Erythroblast (primary cell): ENCODE data around the gene MAEA.

ENCODE experiments used
- GATA1 ChIP-seq: IDR thresholded peaks from 2 replicates; pipeline ENCODE4 v1.6.1; 2011; ENCODE audit warnings: low read depth, mild to moderate bottlenecking, control low read depth, low read length, moderate library complexity
- POLR2A ChIP-seq: IDR thresholded peaks from 2 replicates; pipeline ENCODE4 v1.6.1; 2011; ENCODE audit warnings: mild to moderate bottlenecking, low read length

DNA sequence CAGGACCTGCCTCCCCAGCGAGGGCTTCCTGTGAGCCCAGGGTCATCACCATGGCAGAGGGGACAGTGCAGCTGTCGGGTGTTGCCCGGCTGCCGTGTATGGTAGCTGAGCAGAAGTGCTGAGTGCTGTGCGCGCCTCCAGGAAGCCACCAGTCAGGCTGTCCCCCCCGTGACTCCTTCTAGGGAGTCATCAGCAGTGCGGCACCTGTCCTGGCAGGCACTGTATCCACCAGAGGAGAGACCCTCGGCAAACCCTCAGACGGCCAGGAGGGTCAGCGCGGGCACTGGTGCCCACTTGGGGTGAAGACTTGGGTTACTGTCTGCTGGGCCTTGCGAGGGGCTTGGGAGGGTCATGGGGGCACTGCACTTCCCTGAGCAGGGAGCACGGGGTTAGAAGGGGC lies 65.7 kb downstream of the MAEA start:
- no peak for TF ChIP-seq POLR2A
- no peak for TF ChIP-seq GATA1
